GM20000 (cell line): ENCODE data around the gene C17orf58.
"Not testable (repeated sequence)": the region's sequence is repeated elsewhere in the genome, so short reads cannot be mapped to it uniquely, and the experiment has no call there.

Experiments used
- DNase-seq: peaks from one replicate; pipeline ENCODE4 v3.0.0; 2012; ENCODE audit warnings: low spot score
- TF ChIP-seq, protein P1 (sequence below): IDR thresholded peaks from 2 replicates; pipeline ENCODE4 v1.5.1; 2012; ENCODE audit warnings: mild to moderate bottlenecking, control low read depth; ENCODE audit errors: extremely low read depth, missing control alignments

The C17orf58 gene

DNA sequence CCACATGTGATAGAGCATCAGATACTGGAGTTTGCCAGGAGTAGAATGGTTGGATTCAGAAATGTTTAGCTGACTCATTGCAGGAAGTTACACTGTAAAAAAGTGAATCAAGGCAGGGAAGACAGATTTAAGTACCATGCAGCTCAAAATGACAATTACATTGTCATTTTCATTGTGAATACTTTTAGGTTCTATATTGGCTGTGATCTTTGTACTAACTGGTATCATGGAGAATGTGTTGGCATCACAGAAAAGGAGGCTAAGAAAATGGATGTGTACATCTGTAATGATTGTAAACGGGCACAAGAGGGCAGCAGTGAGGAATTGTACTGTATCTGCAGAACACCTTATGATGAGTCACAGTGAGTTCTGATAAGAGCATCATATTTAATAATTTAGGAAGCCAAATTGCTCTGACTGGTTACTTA is 33.1 kb downstream of the C17orf58 start:
- peak; percentile 40 for DNase-seq
- TF ChIP-seq, protein P1, sequence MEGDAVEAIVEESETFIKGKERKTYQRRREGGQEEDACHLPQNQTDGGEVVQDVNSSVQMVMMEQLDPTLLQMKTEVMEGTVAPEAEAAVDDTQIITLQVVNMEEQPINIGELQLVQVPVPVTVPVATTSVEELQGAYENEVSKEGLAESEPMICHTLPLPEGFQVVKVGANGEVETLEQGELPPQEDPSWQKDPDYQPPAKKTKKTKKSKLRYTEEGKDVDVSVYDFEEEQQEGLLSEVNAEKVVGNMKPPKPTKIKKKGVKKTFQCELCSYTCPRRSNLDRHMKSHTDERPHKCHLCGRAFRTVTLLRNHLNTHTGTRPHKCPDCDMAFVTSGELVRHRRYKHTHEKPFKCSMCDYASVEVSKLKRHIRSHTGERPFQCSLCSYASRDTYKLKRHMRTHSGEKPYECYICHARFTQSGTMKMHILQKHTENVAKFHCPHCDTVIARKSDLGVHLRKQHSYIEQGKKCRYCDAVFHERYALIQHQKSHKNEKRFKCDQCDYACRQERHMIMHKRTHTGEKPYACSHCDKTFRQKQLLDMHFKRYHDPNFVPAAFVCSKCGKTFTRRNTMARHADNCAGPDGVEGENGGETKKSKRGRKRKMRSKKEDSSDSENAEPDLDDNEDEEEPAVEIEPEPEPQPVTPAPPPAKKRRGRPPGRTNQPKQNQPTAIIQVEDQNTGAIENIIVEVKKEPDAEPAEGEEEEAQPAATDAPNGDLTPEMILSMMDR: peak; percentile 33

DNA sequence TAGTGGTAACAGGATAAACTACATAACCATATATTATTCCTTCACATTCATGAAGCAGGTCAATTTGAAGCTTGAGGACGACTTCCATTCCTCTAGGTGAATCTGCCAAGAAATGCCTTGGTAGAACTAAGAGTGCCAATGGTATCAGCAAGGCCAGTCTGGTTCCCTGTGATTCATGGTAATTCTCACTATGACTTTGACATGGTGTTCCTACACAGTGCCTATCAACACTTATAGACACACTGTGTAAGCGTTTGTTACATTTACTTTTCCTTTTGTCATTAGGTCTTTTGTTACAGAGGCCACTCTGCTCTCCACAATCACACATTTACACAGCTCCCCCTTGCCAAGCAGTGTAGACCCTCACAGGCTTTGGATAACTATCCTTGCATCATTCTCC is 34.1 kb downstream of the C17orf58 start:
- DNase-seq: not testable (repeated sequence)

DNA sequence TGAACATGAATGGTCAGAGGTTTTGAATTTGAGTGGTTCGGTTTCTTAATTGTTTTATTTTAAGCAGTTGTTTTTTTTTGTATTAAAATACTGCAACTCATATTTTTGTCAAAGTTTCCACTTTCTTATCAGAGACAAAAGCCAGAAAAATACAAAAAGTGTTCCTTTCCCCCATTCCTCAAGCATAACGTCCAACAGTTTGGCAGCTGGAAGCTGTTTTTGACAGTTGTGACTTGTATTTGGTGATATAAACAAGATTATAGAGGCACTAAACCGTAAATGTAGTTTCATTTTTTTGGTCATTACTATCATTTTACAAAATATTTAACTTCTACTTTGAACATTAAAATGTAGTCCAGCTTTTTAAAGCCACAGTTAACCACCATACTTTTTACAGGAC is 36.0 kb downstream of the C17orf58 start:
- not testable (repeated sequence) for DNase-seq

DNA sequence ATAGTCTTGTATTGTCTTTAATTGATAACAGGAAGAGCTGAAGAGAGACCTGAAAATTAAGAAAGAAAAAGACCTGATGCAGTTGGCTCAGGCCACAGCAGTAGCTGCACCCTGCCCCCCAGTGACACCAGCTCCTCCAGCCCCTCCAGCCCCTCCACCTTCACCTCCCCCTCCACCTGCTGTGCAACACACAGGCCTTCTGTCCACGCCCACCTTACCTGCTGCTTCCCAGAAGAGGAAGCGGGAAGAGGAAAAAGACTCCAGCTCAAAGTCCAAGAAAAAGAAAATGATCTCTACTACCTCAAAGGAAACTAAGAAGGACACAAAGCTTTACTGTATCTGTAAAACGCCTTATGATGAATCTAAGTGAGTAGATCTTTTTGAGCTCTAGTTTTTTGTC is 36.8 kb downstream of the C17orf58 start:
- TF ChIP-seq, protein P1: no peak
- DNase-seq: no peak

DNA sequence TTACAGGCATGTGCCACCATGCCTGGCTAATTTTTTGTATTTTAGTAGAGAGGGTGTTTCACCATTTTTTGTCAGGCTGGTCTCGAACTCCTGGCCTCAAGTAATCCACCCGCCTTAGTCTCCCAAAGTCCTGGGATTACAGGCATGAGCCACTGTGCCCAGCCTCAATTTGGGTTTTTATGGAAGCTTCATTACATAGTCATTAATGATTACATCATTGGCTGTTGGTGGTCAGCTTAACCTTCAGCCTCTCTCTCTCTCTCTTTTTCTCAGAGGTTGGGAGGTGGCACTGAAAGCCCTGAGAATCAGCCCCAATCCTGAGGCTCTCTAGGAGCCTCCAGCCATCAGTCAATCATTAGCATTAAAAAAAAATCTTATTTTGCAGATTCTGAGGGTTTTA is 45.3 kb downstream of the C17orf58 start:
- DNase-seq: no peak
- TF ChIP-seq, protein P1: no peak

DNA sequence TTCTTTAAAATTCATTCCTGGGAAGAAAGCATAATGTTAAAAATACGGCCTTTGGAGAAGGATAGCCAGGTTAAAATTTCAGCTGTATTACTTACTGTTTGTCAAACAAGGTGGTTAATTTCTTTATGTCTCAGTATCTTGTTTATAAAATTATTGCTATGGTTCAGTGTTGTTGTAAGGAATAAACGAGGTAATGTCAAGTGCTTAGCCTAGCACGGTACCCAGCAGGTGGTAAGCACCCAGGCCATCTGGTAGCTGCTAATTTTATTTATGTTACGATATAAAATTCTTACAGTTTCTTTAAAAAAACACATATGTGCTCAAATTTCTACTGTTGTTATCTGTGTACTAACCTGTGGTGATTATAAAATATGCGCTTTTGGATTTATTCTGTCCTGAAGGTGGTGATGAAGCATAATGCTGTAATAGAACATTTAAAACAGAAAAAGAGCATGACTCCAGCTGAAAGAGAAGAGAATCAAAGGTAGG is 48.9 kb downstream of the C17orf58 start:
- DNase-seq: no peak
- TF ChIP-seq, protein P1: no peak

DNA sequence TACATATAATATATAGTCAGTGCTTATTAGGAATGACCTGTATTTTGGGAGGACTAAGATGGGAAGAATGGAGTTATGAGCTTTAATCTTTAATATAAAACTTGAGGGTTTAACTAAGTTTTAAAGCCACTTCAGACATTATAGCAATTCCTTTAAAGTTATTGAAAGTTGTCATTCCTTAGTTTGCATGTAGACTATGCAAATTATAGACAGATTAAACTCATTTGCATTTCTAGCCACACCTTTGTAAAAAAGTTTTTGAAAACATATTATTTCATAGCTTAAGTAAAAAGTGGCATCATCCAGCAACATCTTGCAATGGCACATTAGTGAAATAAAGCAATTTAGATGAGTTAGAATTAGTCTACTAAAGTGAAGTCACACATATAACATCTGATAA is 49.8 kb downstream of the C17orf58 start:
- no peak for DNase-seq
- TF ChIP-seq, protein P1: no peak

DNA sequence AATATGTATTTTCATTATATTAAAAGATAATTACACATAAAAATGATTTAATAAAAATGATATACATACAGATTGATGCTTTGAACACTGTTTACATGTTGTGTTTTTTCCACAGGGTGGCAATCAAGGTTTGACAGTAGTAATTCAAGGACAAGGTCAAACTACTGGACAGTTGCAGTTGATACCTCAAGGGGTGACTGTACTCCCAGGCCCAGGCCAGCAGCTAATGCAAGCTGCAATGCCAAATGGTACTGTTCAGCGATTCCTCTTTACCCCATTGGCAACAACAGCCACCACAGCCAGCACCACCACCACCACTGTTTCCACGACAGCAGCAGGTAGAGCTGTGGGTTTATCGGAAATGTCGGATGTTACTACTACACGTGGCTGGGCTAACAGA is 52.2 kb downstream of the C17orf58 start:
- TF ChIP-seq, protein P1: no peak

DNA sequence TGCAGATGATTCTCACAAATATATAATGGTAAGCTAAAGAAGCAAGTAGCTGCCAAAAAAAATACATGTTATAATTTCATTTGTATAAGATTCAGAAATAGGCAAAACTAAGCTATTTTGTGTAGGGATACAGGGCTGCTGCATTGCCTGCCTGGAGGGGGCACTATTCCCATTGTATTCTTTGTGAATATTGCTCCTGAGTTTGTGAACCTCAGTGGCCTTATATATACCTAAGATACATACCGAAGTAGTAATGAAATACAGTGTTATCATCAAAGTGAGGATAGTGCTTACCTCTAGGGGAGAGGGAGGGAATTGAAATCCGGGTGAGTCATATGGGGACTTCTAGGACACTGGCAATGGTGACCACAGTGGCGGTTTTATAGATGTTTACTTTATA is 53.5 kb downstream of the C17orf58 start:
- DNase-seq: no peak
- TF ChIP-seq, protein P1: no peak

More for the DNA sequence above, 52.2 kb downstream of the C17orf58 start:
- no peak for DNase-seq
